ENCODE data around the gene EFNA5.

DNA sequence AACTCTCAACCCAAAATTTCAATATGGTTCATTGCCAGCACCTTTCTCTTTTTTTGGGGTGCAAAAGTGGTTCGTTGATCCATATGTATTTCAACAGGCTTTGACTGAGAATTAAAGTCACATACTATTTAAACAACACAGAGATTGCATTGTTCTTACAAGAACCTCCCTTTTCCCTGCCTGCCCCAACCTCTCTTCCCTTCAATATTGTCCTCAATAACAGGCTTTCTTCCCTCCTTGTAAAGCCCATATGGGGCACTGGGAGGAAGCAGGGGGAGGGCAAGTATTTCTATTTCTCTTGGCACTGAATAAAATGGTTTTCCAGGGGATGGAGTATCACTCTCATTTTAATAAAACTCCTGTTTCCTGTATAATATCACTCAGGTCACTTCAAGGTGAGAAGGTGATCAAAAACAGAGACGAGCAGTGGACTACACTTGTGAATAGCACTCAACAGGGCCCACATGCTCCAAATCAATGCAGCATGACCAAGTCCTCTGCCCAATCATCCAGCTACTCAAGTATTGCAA lies 65.1 kb downstream of the EFNA5 start:
- TF ChIP-seq ZNF382 (CRISPR knock-in tag; IDR thresholded peaks at IDR 0.05; ENCODE audit: borderline replicate concordance) (no peak), PHB2 (IDR thresholded peaks at IDR 0.05; ENCODE audit: partially characterized antibody) (no peak)
- TF ChIP-seq, protein P1, sequence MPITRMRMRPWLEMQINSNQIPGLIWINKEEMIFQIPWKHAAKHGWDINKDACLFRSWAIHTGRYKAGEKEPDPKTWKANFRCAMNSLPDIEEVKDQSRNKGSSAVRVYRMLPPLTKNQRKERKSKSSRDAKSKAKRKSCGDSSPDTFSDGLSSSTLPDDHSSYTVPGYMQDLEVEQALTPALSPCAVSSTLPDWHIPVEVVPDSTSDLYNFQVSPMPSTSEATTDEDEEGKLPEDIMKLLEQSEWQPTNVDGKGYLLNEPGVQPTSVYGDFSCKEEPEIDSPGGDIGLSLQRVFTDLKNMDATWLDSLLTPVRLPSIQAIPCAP (CRISPR knock-in tag; IDR thresholded peaks at IDR 0.05; ENCODE audit: low read depth), result no peak
- TF ChIP-seq, protein P2, sequence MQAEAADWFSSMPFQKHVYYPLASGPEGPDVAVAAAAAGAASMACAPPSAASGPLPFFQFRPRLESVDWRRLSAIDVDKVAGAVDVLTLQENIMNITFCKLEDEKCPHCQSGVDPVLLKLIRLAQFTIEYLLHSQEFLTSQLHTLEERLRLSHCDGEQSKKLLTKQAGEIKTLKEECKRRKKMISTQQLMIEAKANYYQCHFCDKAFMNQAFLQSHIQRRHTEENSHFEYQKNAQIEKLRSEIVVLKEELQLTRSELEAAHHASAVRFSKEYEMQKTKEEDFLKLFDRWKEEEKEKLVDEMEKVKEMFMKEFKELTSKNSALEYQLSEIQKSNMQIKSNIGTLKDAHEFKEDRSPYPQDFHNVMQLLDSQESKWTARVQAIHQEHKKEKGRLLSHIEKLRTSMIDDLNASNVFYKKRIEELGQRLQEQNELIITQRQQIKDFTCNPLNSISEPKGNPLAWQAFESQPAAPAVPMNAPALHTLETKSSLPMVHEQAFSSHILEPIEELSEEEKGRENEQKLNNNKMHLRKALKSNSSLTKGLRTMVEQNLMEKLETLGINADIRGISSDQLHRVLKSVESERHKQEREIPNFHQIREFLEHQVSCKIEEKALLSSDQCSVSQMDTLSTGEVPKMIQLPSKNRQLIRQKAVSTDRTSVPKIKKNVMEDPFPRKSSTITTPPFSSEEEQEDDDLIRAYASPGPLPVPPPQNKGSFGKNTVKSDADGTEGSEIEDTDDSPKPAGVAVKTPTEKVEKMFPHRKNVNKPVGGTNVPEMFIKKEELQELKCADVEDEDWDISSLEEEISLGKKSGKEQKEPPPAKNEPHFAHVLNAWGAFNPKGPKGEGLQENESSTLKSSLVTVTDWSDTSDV (CRISPR knock-in tag; IDR thresholded peaks at IDR 0.05), result no peak

Data from HepG2 (cell line).